Skeletal muscle cell (primary cell): ENCODE results near the gene DNAH9.

Experiments
- DNase-seq: peaks from one replicate; pipeline ENCODE4 v3.0.0-alpha.2; 2010; ENCODE audit warnings: low read depth
- H3K4me3 ChIP-seq: 2 replicates; pipeline ENCODE4 v1.5.1; 2011; ENCODE audit warnings: low read depth, mild to moderate bottlenecking, control low read depth, low read length, moderate library complexity

The DNAH9 gene

GRCh38 chr17:11814655-11815262, 216.5 kb downstream of the DNAH9 start:
- no peak overlapping the region for H3K4me3 ChIP-seq
- DNase-seq, result no peak

- no peak for DNase-seq
- H3K4me3 ChIP-seq, result no peak overlapping the region
Observed at GRCh38 chr17:11816409-11816808, 218.1 kb downstream of the DNAH9 start.

GRCh38 chr17:11823862-11824261, 225.6 kb downstream of the DNAH9 start:
- H3K4me3 ChIP-seq, result no peak overlapping the region
- DNase-seq, result no peak

GRCh38 chr17:11825572-11826209, 227.4 kb downstream of the DNAH9 start:
- no peak for DNase-seq

GRCh38 chr17:11832401-11833137, 234.3 kb downstream of the DNAH9 start:
- no peak for DNase-seq

More at GRCh38 chr17:11825572-11826209, 227.4 kb downstream of the DNAH9 start:
- H3K4me3 ChIP-seq, result no peak overlapping the region

GRCh38 chr17:11836508-11836907, 238.2 kb downstream of the DNAH9 start:
- H3K4me3 ChIP-seq, result no peak overlapping the region
- no peak for DNase-seq

More at GRCh38 chr17:11832401-11833137, 234.3 kb downstream of the DNAH9 start:
- H3K4me3 ChIP-seq, result no peak overlapping the region

GRCh38 chr17:11840052-11840451, 241.8 kb downstream of the DNAH9 start:
- no peak for DNase-seq
- no peak overlapping the region for H3K4me3 ChIP-seq

GRCh38 chr17:11840831-11841230, 242.6 kb downstream of the DNAH9 start:
- no peak for DNase-seq
- no peak overlapping the region for H3K4me3 ChIP-seq

- no peak overlapping the region for H3K4me3 ChIP-seq
- DNase-seq, result no peak
Observed at GRCh38 chr17:11848330-11848729, 250.1 kb downstream of the DNAH9 start.

- no peak for DNase-seq
- no peak overlapping the region for H3K4me3 ChIP-seq
Observed at GRCh38 chr17:11852231-11852630, 254.0 kb downstream of the DNAH9 start.

GRCh38 chr17:11852912-11853311, 254.6 kb downstream of the DNAH9 start:
- DNase-seq, result no peak
- no peak overlapping the region for H3K4me3 ChIP-seq

GRCh38 chr17:11853321-11854151, 255.3 kb downstream of the DNAH9 start:
- H3K4me3 ChIP-seq, result no peak overlapping the region
- DNase-seq, result no peak

GRCh38 chr17:11855306-11855705, 257.0 kb downstream of the DNAH9 start:
- no peak overlapping the region for H3K4me3 ChIP-seq
- DNase-seq, result no peak

- DNase-seq, result no peak
- H3K4me3 ChIP-seq, result no peak overlapping the region
Observed at GRCh38 chr17:11857006-11857405, 258.7 kb downstream of the DNAH9 start.

- DNase-seq, result no peak
- H3K4me3 ChIP-seq, result no peak overlapping the region
Observed at GRCh38 chr17:11869680-11870394, 271.6 kb downstream of the DNAH9 start.

GRCh38 chr17:11871773-11872172, 273.5 kb downstream of the DNAH9 start:
- no peak overlapping the region for H3K4me3 ChIP-seq

GRCh38 chr17:11874756-11875155, 276.5 kb downstream of the DNAH9 start:
- no peak overlapping the region for H3K4me3 ChIP-seq
- no peak for DNase-seq

More at GRCh38 chr17:11871773-11872172, 273.5 kb downstream of the DNAH9 start:
- no peak for DNase-seq

- DNase-seq, result no peak
- H3K4me3 ChIP-seq, result no peak overlapping the region
Observed at GRCh38 chr17:11880714-11881113, 282.4 kb downstream of the DNAH9 start.

- H3K4me3 ChIP-seq, result no peak overlapping the region
- no peak for DNase-seq
Observed at GRCh38 chr17:11882716-11883115, 284.4 kb downstream of the DNAH9 start.
